HG03439 (cell line): ENCODE data around the gene CABP2.
"Not testable (repeated sequence)": the region's sequence is repeated elsewhere in the genome, so short reads cannot be mapped to it uniquely, and the experiment has no call there.

Experiments used
- ATAC-seq: cut with Tn5 transposase; IDR thresholded peaks from one replicate; pipeline ENCODE4 v1.9.1; 2021; ENCODE audit warnings: mild to moderate bottlenecking, moderate library complexity; ENCODE audit not compliant: unreplicated experiment

CABP2 gene

DNA sequence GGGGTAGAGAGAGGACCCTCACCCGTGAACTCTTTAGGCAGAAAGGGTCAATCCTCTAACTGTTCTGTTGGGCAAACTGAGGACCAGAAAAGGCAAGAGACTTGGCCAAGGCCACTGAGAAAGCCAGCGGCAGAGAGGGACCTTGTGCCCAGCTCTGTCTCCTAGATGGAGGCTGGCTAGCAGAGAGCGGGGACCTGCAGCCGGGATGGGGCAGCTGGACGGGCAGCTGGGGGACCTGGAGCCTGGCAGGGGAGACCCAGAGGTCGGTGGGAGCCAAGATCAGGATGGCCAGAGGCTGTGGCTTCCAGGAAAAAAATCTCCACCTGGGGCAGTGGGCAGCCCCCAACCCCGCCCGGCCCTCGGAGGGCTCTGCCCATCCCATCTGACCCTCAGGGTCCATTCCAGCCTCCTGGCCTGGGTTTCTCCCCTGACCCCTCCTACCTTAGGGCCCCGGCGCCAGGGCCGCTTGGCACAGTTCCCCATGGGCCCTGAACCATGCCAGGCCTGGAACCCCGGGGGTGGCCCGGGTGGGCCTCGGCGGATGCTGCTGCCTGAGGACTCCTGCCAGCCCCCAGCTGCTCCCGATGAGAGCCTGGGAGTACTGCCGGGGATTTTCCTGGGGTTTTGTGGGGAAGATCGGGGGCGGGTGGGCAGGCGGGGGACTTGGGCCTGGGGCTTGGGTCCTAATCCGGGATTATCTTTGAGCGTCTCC is at the start of gene CABP2:
TSS of gene CABP2 (minus strand) at position 603 of the 712 bp plus-strand sequence. CDS start at position 483, 120 bp downstream.
- no peak for ATAC-seq

DNA sequence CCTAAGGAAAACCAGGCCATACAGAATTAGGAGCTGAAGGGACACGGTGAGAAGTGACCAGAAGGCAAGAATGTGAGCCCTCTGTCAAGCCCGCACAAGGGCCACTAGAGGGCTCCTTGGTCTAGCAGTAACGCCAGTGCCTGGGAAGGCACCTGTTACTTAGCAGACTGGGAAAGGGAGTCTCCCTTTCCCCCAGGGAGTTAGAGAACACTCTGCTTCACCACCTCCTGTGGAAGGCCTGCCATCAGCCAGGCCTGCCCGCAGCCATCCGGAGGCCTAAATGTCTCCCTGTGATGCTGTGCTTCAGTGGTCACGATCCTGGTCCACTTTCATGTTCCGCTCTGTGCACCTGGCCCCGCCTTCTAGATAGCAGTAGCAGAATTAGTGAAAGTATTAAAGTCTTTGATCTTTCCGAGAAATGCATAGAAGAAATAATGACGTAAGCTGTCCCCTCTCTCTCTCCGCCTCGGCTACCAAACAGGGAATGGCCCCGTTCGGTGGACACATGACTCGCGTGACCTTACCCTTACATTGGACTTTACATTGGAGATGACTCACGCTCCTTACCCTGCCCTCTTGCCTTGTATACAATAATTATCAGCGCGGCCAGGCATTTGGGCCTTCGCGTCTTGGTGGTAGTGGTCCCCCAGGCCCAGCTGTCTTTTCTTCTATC is 49.6 kb upstream of the CABP2 start:
- no peak for ATAC-seq

DNA sequence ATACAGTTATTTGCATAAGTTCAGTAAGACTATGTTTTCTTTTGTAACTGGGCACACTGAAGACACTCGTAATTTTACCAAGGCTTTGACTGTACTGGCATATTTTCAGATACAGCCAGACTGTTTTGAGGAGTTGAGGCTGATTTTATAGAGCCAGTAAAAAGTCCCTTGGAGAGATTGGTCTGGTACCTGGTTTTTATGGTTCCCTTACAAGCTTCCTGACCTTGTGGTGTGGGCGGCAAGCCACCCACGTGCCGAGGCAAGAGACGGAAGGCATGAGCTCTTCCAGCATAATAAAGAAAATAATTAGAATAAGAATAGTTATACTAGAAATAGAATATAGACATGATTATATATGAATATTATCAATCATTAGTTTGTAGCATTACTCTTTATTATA is 49.1 kb upstream of the CABP2 start:
- no peak for ATAC-seq

DNA sequence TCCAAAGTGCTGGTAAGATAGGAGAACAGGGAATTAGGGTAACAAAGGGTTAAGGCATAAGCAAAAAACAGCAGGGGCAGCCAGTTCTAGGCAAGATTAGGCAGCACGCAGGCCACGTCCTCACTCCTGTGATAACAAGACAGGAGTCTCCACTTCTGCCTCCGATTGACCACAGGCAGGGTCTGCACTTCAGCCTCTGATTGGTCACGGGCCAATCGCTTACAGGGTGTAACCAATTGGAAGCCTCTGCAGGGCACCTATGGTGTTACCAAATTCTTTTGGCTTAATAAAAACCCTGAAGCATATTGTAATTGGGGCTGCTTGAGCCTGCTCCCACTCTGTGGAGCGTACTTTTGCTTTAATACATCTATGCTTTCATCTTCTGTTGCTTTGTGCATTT is 48.2 kb upstream of the CABP2 start:
- no peak for ATAC-seq

DNA sequence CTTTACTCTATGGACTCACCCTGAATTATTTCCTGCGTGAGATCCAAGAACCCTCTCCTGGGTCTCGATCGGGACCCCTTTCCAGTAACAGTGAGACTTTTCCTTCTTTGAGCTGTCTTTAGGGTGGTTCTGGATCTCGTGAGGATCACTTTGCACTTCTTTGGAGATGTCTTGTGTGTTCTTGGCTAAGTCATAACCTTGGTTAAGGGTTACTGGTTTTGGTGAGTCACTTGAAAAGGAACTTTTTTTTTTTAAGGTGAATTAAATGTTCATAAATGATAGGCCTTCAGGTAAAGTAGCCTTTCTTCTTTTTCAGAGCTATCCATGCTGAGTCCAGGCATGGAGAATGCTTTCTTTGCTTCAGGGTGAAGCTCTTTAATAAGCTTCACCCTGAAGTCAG is 41.0 kb upstream of the CABP2 start:
- ATAC-seq = no peak

DNA sequence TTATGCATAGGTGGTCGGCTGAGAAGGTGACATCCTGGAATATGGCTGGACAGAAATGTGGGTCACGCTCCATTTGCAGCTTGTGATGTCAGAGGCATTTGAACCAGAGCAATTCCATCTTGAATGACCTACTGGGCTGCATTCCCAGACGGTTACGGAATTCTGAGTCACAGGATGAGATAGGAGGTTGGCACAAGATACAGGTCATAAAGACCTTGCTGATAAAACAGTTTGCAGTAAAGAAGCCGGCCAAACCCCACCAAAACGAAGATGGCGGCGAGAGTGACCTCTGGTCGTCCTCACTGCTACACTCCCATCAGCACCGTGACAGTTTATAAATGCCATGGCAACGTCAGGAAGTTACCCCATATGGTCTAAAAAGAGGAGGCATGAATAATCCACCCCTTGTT is 40.5 kb upstream of the CABP2 start:
- not testable (repeated sequence) for ATAC-seq

DNA sequence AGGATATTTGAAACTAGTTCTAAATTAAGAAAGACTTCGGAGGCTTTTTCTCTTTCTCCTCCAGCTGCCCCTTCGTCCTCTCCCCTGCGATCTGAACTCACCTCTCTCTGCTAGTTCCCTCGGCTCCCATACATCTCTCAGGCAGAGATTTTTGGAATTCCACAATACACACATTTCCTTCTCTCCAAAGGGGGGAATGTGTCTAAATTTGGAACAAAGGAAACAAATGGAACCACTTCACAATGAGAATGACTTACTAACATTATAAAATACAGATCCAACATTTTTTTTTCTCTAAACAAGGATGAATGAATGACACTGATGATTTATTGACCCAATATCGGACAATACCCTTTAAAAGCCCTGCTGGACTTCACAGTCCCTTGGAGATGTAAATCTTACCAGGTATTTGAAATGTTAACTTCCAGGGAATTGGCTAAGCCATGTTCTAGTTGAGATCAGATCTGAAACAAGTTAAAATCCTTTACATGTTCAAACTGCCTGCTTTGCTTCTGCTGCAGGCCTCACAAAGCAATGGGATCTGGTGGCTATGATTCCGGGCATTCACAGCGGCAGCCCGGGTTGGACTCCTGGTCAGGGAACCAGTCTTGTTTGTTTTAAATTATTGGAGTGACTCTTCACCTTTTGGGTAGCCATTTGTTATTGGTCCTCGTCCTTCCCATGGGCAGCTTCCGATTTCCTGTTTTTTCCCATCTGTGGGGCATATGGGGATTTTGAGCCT is 39.9 kb upstream of the CABP2 start:
- ATAC-seq = no peak

DNA sequence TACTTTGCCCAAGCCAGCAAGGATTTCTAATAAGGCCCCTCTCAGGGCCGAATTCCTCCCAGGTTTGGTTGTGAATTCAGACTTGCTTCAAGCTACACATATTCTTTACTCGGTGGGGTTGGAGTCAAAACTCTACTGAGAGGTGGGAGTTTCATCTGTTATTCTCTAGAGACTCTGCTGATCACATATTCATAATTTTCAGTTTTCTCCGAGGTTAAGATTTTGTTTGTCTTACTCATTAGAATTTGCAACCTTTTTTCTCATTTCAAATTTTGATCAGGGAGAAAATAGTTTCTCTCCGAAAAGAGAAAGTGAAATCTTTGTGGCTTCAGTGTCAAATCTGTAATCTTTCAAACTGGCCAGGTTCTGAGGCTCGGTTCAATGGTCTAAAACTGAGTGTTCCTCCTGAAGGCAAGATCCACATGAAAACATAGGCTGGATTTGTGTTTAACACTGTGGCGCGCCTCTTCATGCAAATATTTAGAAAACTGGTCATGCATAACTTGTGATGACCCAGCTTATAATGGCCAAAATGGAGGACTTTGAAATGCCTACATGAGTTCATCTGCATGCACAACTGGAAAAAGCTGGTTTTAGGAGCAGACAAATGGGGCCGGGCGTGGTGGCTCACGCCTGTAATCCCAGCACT is 38.8 kb upstream of the CABP2 start:
- peak; percentile 69 for ATAC-seq

DNA sequence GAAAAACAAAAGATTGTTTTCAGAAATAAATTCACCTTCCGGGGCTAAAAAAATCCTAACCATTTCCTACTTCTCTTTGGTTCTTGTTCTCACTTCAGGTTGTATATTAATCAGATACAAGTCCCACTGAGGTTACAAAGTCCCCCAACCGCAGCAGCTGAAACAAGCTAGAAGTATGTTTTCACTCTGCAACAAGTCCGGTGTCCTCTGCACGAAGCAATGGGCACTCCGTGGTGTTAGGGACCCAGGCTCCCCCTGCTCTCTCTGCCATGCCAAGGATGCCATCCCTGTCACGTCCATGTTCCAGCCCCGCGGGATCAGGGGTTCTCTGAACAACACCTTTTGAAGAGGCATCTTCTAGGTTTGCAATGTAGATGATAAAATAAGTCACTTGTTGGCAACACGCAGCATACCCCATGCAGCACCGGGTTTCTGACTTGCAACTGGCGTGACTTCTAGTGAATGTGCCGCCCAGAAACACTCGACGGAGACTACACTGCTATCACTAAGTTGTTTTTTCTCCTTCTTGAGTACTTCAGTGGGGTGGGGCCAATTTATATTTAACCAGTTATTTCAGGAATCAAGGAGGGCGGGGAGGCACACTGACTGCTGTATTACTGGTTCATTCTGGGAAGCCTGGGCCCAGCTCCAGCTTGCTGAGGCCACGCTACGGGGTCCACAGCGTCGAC is 35.0 kb upstream of the CABP2 start:
- ATAC-seq = no peak

DNA sequence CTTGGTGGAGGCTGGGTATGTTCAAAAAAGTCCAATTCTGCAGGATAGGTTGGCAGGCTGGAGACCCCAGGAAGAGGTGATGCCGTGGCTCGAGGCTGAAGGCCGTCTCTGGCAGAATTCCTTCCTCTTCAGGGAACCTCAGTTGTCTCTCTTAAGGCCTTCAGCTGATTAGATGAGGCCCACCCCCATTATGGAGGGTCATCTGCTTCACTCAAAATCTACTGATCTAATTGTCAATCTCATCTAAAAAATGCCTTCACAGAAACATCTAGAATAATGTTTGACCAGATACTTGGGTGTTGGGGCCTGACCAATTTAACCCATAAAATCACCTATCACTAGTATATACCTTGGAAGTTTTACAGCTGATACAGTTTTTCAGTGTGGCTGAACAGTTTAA is 33.0 kb upstream of the CABP2 start:
- ATAC-seq = no peak

DNA sequence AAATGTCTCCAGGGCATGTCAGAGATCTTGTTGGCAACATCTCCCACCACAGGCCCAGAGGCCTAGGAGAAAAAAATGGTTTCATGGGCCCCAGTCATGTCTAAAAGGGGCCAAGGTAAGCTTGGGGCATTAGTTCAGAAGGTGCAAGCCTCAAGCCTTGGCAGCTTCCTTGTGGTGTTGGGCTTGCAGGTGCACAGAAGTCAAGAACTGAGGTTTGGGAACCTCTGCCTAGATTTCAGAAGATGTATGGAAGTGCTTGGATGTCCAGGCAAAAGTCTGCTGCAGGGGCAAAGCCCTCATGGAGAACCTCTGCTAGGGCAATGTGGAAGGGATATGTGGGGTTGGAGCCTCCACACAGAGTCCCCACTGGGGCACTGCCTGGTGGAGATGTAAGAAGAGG is 28.5 kb upstream of the CABP2 start:
- not testable (repeated sequence) for ATAC-seq

DNA sequence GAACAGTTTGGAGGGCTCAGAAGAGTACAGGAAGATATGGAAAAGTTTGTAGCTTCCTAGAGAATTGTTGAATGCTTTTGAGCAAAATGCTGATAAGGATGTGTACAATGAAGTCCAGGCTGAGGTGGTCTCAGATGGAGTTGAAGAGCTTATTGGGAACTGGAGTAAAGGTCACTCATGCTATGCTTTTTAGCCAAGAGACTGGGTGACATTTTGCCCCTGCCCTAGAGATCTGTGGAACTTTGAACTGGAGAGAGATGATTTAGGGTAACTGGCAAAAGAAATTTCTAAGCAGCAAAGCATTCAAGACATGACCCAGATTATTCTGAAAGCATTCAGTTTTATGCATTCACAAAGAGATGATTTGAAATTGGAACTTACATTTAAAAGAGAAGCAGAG is 27.9 kb upstream of the CABP2 start:
- ATAC-seq = no peak

DNA sequence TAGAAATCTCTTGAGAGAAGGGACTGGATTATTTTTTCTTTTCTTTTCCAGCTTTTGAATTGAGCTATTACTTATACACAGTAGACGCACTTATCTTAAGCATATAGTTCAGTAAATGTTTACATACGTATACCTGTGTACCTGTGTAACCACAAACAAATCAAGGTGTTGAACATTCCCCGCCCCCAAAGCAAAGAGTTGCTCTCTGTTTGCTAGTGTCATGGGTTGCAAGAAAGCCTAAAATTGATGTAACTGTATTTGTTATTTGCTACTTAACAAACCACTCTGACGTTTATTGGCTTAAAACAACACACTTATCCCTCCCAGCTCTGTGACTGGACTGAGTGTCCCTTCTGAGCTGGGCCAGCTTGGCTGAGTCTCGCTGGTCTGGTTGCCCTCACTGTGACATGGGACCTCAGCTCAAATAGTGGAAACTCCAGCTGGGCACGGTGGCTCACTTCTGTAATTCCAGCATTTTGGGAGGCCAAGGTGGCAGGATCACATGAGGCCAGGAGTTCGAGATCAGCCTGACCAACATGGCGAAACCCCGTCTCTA is 25.4 kb upstream of the CABP2 start:
- ATAC-seq = no peak

DNA sequence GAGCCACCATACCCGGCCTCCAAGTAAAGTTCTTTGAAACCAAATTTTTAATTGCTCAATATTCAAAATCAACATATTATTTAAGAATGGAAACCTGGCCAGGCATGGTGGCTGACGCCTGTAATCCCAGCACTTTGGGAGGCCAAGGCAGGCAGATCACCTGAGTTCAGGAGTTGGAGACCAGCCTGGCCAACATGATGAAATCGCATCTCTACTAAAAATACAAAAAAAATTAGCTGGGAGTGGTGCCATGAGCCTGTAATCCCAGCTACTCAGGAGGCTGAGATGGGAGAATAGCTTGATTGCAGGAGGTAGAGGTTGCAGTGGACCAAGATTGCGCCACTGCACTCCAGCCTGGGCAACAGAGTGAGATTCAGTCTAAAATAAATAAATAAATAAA is 24.9 kb upstream of the CABP2 start:
- ATAC-seq = not testable (repeated sequence)

DNA sequence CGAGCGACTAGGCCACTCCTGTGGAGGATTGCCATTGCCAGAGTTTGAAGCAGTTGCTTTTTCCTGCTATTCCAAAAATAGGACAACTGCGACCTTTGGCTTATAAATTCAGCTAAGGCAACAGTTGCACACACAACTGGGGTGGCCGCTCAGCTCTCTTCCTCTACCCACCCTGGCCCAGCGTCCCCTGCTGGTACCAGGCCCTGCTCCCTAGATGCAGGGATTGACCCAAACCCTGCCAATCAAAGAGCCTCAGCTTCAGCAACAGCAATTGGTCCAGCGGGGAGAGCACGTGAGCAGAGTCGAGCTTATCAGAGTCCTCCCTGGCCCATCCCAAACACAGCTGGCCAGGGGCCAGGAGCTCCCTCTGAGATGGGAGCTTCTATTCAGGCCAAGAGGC is 22.0 kb upstream of the CABP2 start:
- ATAC-seq = no peak

DNA sequence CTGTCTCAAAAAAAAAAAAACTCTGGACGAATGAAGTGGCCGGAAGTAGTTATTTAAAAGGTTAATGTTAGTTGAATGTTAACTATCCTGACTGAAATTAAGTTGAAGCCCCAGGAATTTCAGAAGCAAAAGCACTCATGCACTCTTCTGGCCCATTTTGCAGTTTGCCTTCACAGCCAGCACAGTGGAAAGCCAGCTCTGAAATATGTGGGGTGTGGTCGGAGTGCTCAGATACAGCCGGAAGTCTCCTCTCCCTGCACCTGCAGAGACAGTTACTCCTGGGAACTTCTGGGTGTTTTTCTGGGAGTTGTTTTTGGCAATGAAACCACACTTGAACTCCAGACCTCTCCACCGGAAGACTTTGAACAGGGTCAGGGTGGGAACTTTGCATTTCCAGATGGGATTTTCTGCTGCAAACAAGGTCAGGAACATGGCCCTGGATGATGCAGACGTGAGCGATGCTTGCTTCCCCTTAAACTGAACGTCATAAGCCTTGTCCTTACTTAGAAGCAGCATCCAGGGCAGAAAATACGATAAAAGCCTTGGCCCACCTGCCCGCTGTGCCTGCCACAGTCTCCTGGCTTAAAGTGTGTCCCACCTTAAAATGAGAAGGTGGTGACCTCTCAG is 21.5 kb upstream of the CABP2 start:
- ATAC-seq = no peak

DNA sequence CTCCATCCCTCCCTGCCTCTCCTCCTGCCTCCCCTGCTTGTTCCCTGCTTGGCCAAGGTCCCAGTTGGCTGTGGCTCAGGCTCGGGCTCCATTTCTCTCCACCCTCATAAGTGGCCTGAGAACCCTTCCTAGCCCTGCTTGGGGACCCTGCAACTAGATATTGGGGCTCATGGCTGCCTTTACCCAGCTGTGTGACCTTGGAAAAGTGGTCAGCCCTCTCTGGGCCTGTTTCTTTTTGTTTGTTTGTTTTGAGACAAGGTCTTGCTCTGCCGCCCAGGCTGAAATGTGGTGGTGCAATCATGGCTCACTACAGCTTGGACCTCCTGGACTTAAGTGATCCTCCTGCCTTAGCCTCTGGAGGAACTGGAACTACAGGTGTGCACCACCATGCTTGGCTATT is 20.3 kb upstream of the CABP2 start:
- no peak for ATAC-seq

DNA sequence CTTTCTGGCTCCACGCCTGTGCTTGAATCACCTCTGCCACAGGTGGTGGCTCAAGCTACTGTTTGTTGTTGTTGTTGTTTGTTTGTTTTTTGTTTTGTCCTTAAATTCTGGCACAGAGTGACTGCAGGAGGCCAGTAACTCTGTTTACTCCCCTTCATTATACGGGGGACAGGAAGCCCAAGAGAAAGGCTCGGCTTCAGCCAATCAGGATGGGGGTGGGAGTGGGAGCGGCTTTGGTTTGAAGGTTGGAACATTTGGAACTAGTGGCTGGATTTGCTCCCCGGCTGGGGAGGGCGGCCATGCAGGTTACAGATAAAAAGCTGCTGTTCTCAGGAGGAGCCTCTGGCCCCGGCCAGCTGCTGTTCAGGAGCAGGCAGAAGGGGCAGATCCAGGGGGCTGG is 19.7 kb upstream of the CABP2 start:
- ATAC-seq = no peak

DNA sequence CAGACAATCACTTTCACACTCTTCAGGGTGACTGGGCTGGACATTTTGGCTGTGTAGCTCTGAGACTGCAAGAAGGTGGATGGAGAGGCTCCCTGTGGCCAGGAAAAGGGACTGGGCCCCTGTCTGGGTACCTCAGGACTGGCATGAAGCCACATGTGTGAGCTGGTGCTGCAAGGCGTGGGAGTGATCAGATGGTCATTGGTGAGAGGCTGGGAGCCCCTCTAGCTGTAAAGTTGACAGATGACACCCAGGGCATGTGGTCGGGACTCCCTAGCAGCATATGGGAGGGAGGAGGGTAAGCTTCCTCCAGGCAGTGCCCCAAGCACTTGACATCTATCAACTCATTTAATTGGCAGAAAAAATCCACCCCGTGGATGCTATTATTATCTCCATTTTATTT is 18.9 kb upstream of the CABP2 start:
- ATAC-seq = no peak

DNA sequence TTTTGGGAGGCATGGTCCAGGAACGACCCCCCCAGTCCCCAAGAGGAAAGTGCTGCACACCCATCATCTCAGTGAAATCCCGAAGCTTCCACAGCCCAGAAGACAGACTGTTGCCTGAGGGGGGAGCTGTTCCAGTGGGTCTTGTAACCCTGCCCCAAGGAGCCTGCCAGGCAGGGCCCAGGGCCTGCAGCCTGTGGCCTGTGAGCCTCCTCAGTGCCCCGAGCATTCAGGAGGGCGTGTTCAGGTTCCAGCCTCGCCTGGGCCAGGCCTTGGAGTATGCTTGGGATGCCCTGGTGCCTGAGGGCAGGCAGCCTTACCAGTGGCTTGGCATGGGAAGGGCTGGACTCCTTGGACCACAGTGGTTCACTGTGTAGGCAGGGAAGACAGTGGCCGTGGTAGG is 18.0 kb upstream of the CABP2 start:
- ATAC-seq = no peak
